GM12874 (cell line): ENCODE results near the gene RBM17.

Source experiments
- CTCF ChIP-seq: IDR thresholded peaks from 2 replicates; pipeline ENCODE4 v1.5.1; 2011; ENCODE audit warnings: low read depth, mild to moderate bottlenecking, control low read depth, low read length, moderate library complexity; ENCODE audit not compliant: insufficient read depth

RBM17 gene

GRCh38 chr10:6128591-6129251, 39.9 kb downstream of the RBM17 start:
- no peak for TF ChIP-seq CTCF

- no peak for TF ChIP-seq CTCF
Measured at GRCh38 chr10:6130848-6131470, 42.1 kb downstream of the RBM17 start.

- no peak for TF ChIP-seq CTCF
Measured at GRCh38 chr10:6133331-6134098, 44.7 kb downstream of the RBM17 start.

GRCh38 chr10:6134099-6134823, 45.4 kb downstream of the RBM17 start:
- no peak for TF ChIP-seq CTCF

- TF ChIP-seq CTCF = no peak
Measured at GRCh38 chr10:6135039-6135438, 46.2 kb downstream of the RBM17 start.

- TF ChIP-seq CTCF = no peak
Measured at GRCh38 chr10:6135589-6136168, 46.8 kb downstream of the RBM17 start.
